NCI-H2081 treated with DMSO at 0.1 percent for 48 hours (cell line): Measurements from ENCODE around the gene FXYD4.
"Not testable (repeated sequence)": the region's sequence is repeated elsewhere in the genome, so short reads cannot be mapped to it uniquely, and the experiment has no call there.

ENCODE experiments used
- DNase-seq: peaks from one replicate; lab custom pipeline; 2025; lab: John Stamatoyannopoulos, UW

FXYD4 gene

DNA sequence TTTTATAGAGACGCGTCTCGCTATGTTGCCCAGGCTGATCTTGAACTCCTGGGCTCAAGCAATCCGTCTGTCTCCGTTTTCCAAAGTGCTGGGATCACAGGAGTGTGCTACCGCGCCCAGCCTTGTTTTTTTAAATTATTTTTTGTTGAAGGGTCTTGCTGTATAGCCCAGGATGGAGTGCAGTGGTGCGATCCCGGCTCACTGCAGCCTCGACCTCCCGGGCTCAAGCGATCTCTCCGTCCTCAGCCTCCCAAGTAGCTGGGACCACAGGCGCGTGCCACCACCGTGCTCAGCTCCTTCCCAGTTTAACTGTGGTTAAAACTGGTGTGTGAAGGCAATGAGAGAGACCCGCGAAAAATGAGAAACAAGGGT, 48.5 kb downstream of the FXYD4 start:
- no peak for DNase-seq

DNA sequence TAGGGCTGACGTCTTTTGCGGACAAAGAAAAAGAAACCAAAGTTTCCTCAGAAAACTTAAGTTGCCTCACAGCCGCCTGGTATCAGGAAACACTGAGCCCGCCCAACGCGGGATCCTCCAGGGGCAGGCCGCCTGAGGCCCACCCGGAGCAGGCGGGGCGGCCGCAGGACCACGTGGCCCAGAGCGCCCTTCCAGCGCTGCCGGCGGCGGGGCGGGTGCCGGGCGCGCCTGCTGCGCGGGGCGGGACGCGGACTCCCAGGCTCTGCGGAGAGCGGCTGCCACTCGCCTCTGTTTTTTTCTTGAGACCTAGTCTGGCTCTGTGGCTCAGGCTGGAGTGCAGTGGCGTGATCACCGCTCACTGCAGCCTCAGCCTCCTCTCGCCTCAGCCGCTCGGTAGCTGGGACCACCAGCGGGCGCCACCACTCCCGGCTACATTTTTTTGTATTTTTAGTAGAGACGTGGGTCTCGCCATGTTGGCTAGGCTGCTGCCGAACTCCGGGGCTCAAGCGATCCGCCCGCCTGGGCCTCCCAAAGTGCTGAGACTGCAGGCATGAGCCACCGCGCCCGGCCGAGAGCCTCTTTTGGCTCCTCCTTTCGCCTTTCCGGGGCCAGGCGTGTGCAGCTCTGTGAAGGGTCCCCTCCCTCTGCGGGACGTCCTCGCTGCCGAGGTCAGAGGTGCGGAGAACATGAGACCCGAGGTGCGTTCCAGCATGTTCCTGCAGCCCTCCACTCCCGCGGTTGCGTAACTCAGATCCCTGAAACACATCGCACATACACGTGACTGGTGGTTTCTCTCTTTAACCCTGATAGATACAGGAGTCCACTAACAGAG, 49.1 kb downstream of the FXYD4 start:
- DNase-seq = no peak

DNA sequence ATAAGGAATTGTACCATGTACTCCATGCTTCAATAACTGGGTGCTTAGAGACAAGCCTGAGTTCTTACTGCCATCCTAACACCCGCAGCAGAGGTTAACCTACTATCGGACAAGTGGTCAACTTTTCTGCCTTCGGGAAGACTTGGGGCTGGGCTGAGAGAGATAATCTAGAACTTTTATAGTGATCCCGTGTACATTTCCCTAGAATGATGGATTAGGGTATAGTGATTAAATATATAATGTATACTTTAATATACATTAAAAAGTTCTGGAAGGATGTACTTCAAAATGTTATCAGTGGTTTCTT, 49.7 kb downstream of the FXYD4 start:
- no peak for DNase-seq

DNA sequence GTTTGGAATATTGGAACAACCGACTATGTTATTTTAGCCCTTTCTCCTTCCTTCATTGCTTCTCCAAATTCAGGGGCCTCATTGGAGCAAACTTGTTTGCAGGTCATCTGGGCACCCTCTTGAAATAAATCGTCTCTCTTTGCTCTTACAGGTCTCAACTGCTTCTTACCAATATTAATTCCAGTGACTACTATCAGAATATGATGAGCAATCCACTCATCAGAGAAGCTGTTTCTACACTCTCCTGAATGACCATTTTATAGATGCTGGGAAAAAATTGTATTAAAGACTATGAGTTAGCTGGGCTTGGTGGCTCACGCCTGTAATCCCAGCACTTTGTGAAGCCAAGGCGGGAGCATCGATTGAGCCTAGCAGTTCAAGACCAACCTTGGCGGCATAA, 50.1 kb downstream of the FXYD4 start:
- DNase-seq = no peak

GRCh38 chr10:43421944-43422343, 50.5 kb downstream of the FXYD4 start:
- not testable (repeated sequence) for DNase-seq

- no peak for DNase-seq
Observed at GRCh38 chr10:43424416-43424815, 53.0 kb downstream of the FXYD4 start.
